Measurements from ENCODE around the gene RBM22. TPM values are rescaled to one million over a fixed set of nuclear protein-coding genes. Genes with fewer than 3 reads are reported as not detected.
A peak's percentile ranks its signal among the peaks of the same experiment; 100 is the strongest.

The RBM22 gene
- total and polyA plus RNA-seq, 12 donors: 18.6 to 41.0 (median 29.0) TPM

DNA sequence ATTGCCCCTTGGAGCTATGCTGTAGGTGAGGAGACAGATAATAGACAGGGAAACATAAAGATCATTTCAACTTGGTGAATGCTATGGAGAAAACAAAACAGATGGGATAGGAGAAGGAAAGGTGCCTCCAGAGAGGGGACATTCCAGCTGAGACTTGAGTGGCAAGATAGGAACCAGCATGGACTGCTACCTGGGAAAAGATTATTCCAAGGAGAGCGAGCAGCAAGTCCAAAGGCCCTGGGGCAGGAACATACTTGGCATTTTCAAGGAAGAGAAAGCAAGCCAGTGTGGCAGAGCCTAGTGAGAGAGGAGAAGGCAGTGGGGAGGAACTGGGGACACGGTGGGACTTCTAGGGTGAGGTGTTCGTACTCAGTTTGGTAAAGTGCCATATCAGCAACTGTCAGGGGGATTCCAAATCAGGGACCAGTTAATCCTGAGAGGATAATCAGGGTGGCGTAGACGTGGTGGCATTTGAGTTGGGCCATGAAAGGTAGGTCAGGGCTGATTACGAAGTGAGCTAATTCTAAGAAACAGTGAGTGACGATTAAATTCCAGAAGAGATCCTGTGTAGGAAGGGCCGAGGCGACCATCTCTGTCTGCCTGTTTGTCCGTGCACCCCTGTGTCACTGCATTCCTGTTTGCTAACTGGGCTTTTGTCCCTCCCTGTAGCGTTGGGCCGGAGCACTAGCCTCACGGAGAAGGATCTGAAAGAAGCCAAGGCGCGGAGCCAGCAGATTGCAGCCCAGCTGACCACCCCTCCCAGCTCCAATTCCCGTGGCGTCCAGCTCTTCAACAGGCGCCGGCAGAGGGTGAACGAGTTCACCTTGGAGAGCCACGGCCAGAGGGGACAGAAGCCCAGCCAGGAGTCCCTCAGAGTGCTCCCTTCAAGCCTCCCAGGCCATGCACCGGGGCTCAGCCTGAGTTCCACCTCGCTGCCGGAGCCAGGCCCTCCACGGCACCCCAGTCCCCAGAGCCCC, 53.3 kb downstream of the RBM22 start:
- H3K4me3 ChIP-seq: peak overlapping the region in 1 of 10 donors; percentile 5
- H3K27me3 ChIP-seq: no peaks in the 10 kb centered on the region
- DNase-seq (peak; percentile 82 to 86), ATAC-seq (peak; percentile 53 to 74 (median 62))
- peak overlapping the region; percentile 44 to 100 (median 96) for H3K27ac ChIP-seq
- intact Hi-C loops (cut with DNase I): no loop called here
- no peaks in the 10 kb centered on the region for H3K9me3 ChIP-seq
- TF ChIP-seq, protein P1, sequence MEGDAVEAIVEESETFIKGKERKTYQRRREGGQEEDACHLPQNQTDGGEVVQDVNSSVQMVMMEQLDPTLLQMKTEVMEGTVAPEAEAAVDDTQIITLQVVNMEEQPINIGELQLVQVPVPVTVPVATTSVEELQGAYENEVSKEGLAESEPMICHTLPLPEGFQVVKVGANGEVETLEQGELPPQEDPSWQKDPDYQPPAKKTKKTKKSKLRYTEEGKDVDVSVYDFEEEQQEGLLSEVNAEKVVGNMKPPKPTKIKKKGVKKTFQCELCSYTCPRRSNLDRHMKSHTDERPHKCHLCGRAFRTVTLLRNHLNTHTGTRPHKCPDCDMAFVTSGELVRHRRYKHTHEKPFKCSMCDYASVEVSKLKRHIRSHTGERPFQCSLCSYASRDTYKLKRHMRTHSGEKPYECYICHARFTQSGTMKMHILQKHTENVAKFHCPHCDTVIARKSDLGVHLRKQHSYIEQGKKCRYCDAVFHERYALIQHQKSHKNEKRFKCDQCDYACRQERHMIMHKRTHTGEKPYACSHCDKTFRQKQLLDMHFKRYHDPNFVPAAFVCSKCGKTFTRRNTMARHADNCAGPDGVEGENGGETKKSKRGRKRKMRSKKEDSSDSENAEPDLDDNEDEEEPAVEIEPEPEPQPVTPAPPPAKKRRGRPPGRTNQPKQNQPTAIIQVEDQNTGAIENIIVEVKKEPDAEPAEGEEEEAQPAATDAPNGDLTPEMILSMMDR (IDR thresholded peaks at IDR 0.05): peak in 2 of 9 donors; percentile 14 to 22
- WGBS, 2 donors: 23 to 37% methylated on average over 25 of the region's 25 CpGs
- peaks cover 0 to 71% (median 33%) of the 10 kb centered on the region in 9 donors for H3K36me3 ChIP-seq
- H3K4me1 ChIP-seq: peaks cover 59 to 100% (median 97%) of the 10 kb centered on the region in 9 donors

DNA sequence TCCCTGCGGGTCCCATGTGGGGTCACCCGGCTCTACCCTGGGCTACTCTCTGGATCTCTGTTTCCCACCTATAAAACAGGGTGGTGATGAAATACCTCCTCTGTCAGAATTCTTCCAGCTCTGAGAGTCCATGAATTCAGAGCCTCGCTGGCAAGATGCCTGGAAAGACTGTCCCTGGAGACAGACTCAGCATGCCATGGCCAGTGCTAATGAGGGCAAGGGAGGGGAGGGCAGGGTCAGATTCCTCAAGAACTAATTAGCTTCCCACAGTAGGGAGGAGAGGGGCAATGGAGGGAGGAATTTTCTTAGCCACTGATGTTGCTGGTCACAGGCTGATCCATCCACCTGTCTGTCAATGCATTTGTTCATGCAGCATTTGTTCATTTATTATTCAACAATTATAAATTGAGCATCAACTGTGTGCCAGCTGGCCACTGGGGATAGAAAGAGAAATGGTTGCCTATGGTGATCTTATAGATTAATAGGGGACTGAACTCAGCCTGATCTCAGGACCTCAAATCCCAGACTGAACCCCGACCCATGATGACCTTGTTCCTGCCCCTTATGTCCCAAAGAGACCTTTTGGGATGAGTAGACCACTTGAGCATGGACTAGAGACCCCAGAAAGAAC, 55.7 kb downstream of the RBM22 start:
- H3K9me3 ChIP-seq: no peaks in the 10 kb centered on the region
- H3K27ac ChIP-seq: peak overlapping the region; percentile 67 to 100 (median 96)
- peaks cover 56 to 100% (median 97%) of the 10 kb centered on the region in 9 donors for H3K4me1 ChIP-seq
- H3K36me3 ChIP-seq: peaks cover 0 to 50% (median 21%) of the 10 kb centered on the region in 9 donors
- ATAC-seq: peak in 1 of 8 donors; percentile 0
- WGBS, 2 donors: 39 to 42% methylated on average over 4 of the region's 4 CpGs
- peak; percentile 80 to 81 for DNase-seq
- peak overlapping the region in 6 of 10 donors; percentile 4 to 22 (median 13) for H3K4me3 ChIP-seq
- TF ChIP-seq, protein P1 (IDR thresholded peaks at IDR 0.05): no peak
- intact Hi-C loops (cut with DNase I): no loop called here
- H3K27me3 ChIP-seq: no peaks in the 10 kb centered on the region

DNA sequence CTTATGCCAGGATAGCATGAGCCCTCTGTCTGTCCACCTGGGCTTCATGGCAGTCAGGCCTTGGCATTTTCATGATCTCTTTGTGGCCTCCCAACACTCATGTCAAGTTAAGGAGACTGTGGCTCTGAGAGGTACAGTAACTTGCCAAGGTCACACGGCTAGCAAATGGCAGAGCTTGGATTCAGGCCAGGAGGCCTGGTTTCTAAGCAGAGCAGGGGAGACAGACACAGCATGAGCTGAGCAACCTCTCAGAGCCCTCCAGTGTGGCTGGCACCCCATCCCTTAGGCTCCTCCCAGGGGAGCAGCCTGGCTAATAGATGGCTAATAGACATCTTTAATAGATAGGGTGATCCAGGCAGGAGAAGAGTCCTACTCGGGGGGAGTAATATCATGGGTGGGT, 56.3 kb downstream of the RBM22 start:
- peak overlapping the region in 5 of 10 donors; percentile 4 to 63 (median 22) for H3K4me3 ChIP-seq
- TF ChIP-seq, protein P1 (IDR thresholded peaks at IDR 0.05): no peak
- intact Hi-C loops (cut with DNase I): loop anchor here in 4 of 10 donors (5.0 kb wide), 2 partner anchors 47 to 52 kb away; no protein-coding TSS in a partner anchor
- peak overlapping the region; percentile 67 to 100 (median 96) for H3K27ac ChIP-seq
- H3K27me3 ChIP-seq: no peaks in the 10 kb centered on the region
- peaks cover 0 to 43% (median 16%) of the 10 kb centered on the region in 9 donors for H3K36me3 ChIP-seq
- peak in 1 of 2 donors; percentile 79 for DNase-seq
- WGBS, 2 donors: 29 to 33% methylated on average over 2 of the region's 2 CpGs
- peak in 5 of 8 donors; percentile 4 to 35 (median 9) for ATAC-seq
- peaks cover 56 to 100% (median 97%) of the 10 kb centered on the region in 9 donors for H3K4me1 ChIP-seq
- H3K9me3 ChIP-seq: no peaks in the 10 kb centered on the region

DNA sequence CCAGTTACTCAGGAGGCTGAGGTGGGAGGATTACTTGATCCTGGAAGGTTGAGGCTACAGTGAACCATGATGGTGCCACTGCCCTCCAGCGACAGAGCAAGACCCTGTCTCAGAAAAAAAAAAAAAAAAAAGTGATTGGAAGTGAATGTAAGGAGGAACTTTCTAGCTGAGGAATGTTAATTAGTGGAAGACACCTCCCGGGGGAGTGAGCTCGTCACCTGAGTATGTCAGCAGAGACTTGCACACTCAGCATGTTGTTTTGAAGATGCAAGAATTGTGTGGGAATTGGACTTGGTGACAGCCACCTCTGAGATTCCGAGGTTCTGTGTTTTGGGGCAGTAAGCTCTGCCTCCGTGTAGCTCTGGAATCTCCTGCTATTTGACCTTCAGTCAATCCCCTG, 56.8 kb downstream of the RBM22 start:
- Histone ChIP-seq H3K4me3 (peak overlapping the region in 6 of 10 donors; percentile 22 to 63 (median 55)), H3K27ac (peak overlapping the region; percentile 67 to 100 (median 96)), H3K9me3 (no peaks in the 10 kb centered on the region), H3K4me1 (peaks cover 53 to 100% (median 98%) of the 10 kb centered on the region in 9 donors), H3K36me3 (peaks cover 0 to 39% (median 11%) of the 10 kb centered on the region in 9 donors), H3K27me3 (no peaks in the 10 kb centered on the region)
- intact Hi-C loops (cut with DNase I): loop anchor here in 4 of 10 donors (5.0 kb wide), 2 partner anchors 47 to 52 kb away; no protein-coding TSS in a partner anchor
- DNase-seq: no peak
- no peak for ATAC-seq
- TF ChIP-seq, protein P1 (IDR thresholded peaks at IDR 0.05): peak in 1 of 9 donors; percentile 11
- WGBS, 2 donors: 48 to 57% methylated on average over 5 of the region's 5 CpGs
